HG03571 (cell line): ENCODE data around the gene EEF2K.

Experiments
- ATAC-seq: cut with Tn5 transposase; IDR thresholded peaks from one replicate; pipeline ENCODE4 v1.9.1; 2021; ENCODE audit not compliant: unreplicated experiment

EEF2K gene

DNA sequence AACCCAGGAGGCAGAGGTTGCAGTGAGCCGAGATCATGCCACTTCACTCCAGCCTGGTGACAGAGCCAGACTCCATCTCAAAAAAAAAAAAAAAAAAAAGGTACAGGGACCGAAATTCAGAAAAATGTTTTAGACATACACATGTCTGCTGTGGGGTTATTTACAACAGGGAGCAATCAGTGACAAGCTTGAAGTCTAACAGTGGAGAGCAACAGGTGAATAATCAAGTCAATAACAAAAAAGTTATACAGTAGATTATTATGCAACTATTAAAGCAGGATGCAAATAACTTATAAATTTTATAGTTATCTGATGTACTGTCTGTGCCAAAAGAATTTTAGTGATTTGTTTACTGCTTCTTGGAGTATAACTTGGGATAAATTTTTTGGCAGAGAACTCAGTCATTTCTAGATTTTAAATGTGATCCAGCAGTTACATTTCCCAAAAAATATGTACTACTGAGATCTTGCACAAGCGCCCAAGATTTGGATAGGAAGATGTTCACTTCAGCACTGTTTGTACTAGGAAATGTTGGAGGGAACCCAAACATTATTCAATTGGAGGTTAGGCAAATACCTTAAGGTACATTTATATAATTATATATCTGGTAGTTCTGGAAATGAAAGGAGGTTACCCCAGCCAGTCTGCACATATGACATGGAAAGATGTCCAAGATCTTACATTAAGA, 34.1 kb downstream of the EEF2K start:
- no peak for ATAC-seq

- ATAC-seq: no peak
Observed at GRCh38 chr16:22250522-22250921, 44.4 kb downstream of the EEF2K start.

GRCh38 chr16:22252317-22252716, 46.2 kb downstream of the EEF2K start:
- no peak for ATAC-seq

DNA sequence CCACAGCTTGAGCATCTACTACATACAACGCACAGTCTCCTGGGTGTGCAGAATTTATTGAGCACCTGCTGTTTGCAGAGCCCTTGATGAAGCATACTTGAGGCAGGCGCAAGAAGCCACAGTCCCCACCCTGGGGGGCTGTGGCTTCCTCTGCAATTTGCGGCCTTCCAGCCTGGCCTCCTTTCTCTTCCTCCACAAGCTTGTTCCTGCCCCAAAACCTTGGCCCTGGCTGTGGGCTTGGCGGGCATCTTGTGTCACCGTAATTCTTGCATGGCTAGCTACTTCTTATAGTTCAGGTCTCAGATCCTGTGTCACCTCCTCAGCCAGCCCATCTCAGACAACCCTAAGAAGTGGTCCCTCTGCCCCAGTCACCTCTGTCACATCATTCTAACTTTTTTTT, 47.2 kb downstream of the EEF2K start:
- ATAC-seq: no peak

GRCh38 chr16:22255335-22255734, 49.3 kb downstream of the EEF2K start:
- ATAC-seq: no peak

GRCh38 chr16:22257440-22257839, 51.4 kb downstream of the EEF2K start:
- ATAC-seq: no peak

DNA sequence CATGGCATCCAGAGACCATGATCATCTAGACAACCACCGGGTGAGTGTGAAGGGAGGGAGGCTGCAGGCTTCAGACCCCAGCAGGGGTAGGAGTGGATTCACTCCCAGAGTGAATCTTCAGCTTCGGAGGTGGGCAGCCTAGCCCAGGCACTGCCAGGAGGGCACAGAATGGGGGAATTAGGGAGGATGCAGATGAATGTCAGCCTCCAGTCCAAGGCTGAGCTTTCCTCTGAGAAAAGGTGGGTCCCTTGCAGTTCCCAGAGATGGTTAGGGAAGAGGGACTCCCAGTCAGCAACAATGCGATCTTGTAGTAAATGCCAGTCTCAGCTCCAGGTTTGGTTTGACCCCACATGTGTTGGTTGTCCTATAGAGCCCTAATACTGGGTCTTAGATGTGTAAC, 54.4 kb downstream of the EEF2K start:
- no peak for ATAC-seq

- no peak for ATAC-seq
Observed at GRCh38 chr16:22262460-22262859, 56.4 kb downstream of the EEF2K start.

DNA sequence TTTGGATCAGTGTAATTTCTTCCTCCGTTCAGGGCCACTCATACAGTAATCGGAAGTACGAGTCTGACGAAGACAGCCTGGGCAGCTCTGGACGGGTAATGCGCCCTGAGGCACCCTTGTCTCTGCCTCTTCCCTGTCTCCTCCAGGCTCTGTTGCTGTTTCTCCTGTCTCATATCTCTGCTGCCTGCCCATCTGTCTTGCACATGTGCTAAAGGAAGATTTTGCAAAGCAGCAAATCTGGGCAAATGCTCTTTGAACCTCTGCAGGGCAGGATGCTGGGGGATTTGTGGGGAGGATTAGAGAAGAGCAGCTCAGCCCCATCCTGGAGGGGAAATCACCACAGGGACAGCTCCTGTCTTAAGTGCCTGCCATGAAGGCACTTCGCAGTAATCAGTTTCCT, 58.7 kb downstream of the EEF2K start:
- ATAC-seq: no peak

DNA sequence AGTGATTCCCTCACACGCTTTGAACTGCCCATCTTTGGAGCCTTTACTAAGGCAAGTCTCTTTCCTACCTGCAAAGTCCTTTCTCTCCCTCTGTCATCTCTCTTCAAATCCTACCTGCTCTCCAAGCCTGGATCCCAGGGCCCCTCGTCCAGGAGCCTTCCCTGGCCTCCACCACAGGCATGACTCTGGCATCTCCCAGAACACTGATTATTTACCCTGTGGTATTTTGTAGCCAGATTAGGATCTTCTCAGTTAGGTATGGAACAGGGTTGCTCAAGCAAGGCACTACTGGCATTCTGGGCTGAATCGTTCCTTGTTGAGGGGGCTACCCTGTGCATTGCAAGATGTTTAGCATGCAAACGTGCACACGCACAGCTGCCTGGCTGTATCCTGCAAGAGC, 59.3 kb downstream of the EEF2K start:
- no peak for ATAC-seq

DNA sequence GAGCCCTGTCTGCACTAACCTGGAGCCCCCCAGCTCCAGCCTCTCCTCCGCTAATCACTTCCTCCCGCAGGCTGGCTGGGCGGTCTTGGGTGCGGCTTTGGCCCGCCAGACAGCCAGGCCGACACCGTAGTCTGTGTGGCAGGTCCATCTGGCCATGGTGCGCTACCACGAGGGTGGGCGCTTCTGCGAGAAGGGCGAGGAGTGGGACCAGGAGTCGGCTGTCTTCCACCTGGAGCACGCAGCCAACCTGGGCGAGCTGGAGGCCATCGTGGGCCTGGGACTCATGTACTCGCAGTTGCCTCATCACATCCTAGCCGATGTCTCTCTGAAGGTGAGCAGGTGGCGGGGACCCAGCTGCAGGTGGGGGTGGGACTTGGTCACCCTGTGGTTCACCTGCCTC, 60.5 kb downstream of the EEF2K start:
- no peak for ATAC-seq

GRCh38 chr16:22267764-22268163, 61.7 kb downstream of the EEF2K start:
- ATAC-seq: no peak

GRCh38 chr16:22270525-22270924, 64.4 kb downstream of the EEF2K start:
- no peak for ATAC-seq

- ATAC-seq: no peak
Observed at GRCh38 chr16:22272870-22273650, 67.0 kb downstream of the EEF2K start.

GRCh38 chr16:22274916-22275315, 68.8 kb downstream of the EEF2K start:
- ATAC-seq: no peak

DNA sequence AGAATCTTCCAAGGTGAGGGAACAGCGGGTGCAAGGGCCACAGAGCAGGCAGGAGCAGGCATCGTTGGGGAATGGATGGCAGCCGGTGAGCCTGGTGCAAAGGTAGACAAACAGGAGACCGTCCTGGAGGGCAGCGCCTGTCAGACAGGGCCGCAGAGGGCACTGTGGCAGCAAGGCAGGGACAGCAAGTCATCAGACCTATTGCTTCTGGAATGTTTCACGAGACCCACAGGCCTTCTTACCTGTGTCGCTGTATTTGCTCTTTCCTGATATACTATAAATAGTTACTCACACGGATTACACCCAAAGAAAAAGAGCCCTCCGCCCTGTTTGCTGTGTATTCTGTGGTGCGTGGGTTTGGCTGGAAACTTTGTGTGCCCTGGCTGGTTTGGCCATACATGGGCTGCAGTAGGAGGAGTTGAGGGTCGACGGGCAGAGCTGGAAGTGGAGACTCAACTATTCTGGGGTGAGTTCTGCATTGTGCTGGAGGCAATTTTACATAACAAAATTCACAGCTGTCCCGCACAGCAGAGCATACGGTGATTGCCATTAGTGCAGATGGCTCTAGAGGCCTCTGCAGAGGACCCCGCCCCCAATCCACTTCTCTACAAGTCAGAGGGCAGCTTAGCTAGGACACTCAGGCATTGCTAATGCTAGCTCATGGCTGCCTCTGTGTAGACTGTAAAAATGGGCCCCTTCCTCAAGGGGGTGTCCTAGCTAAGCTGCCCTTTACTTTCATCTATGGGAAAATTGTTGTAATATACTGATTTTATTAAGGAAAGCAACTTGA, 72.6 kb downstream of the EEF2K start:
- ATAC-seq: no peak

GRCh38 chr16:22282254-22282892, 76.3 kb downstream of the EEF2K start:
- ATAC-seq: no peak

DNA sequence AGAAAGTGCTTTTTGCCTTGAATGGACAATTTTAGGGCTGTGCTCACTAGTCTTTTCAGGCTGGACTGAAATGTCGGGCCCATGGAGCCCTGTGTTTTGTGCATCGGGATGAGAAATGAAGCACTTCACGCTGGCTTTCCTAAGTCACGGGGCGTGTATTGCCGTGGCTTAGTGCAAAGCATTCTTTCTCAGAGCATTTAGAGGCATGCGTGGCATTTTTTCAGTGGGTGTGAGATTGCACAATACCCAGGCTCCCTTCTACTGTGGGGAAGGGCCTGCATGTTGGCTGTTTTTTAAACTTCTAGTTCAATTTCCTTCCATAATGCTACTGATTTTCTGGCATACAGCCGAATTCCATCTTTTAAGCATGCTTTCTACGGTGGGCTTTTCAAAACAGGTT, 78.6 kb downstream of the EEF2K start:
- ATAC-seq: no peak

DNA sequence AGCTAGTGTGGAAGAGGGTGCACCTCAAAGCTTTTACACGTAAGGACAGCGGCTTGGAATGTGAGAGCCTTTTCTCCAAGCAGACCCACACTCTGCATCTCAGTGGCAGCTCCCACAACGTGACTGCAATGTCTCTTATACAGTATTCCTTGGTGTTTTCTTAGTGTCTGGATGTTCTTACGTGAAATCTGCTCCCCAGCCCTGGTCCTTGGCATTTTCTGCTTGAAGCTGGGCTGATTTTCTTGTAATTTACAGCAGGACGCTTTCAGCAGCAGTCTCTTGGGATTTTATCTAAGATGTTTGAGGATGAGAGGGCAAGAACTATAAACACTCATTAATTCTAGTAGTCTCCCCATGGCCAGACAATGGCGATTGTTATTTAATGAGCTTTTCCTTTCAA, 79.0 kb downstream of the EEF2K start:
- no peak for ATAC-seq

DNA sequence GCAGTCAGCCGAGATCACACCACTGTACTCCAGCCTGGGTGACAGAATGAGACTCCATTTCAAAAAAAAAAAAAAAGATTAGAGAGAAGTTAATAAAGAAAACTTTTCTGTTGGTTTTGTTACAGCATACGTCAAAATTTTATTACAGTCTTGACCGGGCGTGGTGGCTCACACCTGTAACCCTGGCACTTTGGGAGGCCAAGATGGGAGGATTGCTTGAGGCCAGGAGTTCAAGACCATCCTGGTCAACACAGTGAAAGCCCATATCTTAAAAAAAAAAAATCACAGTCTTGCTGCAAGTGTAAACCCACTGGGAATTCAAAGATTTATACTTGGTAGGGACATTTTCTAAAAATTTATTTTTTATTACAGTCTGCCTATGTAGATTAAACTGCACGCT, 84.9 kb downstream of the EEF2K start:
- no peak for ATAC-seq

GRCh38 chr16:22291860-22292318, 85.8 kb downstream of the EEF2K start:
- ATAC-seq: no peak
